ENCODE measurements around the gene RBM33.

The RBM33 gene

DNA sequence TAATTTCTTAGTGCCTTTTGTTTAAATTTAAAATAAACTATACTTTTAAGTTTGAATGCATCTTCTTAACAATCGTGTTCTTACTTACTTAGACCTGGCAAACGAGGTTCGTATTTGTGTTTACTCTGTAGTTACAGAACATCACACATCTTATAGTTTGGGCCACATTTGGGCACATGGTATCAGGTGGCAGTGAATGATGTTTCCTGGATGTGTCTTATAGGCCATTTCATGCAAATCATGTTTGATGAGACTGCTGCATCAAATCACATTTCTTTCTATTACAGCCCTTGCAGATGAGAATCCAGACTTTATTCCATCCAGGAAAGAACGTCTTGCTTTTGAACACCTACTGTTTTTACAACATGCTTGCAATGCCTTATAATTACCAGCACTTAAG, 78.5 kb downstream of the RBM33 start:
- Histone ChIP-seq H3K4me3 (ENCODE audit: low read depth, low read length) (no peak overlapping the region), H3K4me1 (ENCODE audit: control insufficient read depth, insufficient read depth, low read length, unreplicated experiment) (no peaks in the 10 kb centered on the region), H3K36me3 (ENCODE audit: insufficient read depth, low read length) (peaks cover 11% of the 10 kb centered on the region), H3K79me2 (ENCODE audit: control insufficient read depth, insufficient read depth, low read length, unreplicated experiment) (peaks cover 20% of the 10 kb centered on the region), H3K27me3 (ENCODE audit: insufficient read depth, low read length) (no peaks in the 10 kb centered on the region), H2AFZ (ENCODE audit: low read length, unreplicated experiment) (no peak overlapping the region), H3K27ac (ENCODE audit: low read depth, low read length) (no peak overlapping the region)

DNA sequence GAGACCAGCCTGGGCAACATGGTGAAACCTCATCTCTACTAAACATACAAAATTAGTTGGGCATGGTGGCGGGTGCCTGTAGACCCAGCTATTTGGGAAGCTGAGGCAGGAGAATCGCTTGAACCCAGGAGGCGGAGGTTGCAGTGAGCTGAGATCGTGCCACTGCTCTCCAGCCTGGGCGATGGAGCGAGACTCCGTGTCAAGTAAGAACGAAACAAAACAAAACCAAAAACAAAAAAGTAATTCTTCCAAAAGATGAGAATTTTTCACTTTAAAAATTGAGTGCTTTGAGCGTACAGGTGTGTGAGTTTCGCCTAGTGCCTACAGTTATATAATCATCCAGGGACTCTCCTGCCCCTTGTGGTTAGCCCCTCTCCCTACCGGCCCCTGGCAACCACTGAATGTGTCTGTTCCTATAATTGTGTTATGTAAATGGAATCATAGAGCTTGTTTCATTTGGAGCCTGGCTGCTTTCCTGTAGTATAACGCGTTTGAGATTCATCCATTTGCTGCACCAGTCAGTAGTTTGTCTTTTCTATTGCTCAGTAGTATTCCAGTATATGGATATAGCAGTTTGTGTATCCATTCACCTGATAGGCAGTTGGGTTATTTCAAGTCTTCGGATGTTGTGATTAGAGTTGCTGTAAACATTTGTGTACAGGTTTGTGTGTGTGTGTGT, 80.0 kb downstream of the RBM33 start:
- H2AFZ ChIP-seq (ENCODE audit: low read length, unreplicated experiment) = no peak overlapping the region
- no peak overlapping the region for H3K27ac ChIP-seq (ENCODE audit: low read depth, low read length)
- H3K4me1 ChIP-seq (ENCODE audit: control insufficient read depth, insufficient read depth, low read length, unreplicated experiment) = no peaks in the 10 kb centered on the region
- no peaks in the 10 kb centered on the region for H3K27me3 ChIP-seq (ENCODE audit: insufficient read depth, low read length)
- no peak overlapping the region for H3K4me3 ChIP-seq (ENCODE audit: low read depth, low read length)
- peaks cover 11% of the 10 kb centered on the region for H3K36me3 ChIP-seq (ENCODE audit: insufficient read depth, low read length)
- H3K79me2 ChIP-seq (ENCODE audit: control insufficient read depth, insufficient read depth, low read length, unreplicated experiment) = peaks cover 20% of the 10 kb centered on the region

DNA sequence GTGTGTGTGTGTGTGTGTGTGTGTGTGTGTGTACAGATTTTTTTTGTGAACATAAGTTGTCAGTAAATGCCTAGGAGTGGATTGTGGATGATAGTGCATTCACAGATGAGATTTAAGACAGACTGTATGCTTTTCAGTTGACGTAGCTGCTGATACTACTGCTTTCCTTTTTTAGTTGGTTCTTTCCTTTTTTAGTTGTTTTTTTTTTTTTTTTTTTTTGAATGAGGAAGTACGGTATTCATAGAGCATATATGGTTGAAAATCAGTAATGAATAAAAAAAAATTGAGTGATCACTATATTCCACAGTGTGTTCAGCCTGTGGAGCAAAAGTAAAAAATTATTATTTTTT, 80.5 kb downstream of the RBM33 start:
- Histone ChIP-seq H3K36me3 (ENCODE audit: insufficient read depth, low read length) (peaks cover 11% of the 10 kb centered on the region), H3K79me2 (ENCODE audit: control insufficient read depth, insufficient read depth, low read length, unreplicated experiment) (peaks cover 21% of the 10 kb centered on the region), H3K4me1 (ENCODE audit: control insufficient read depth, insufficient read depth, low read length, unreplicated experiment) (no peaks in the 10 kb centered on the region), H2AFZ (ENCODE audit: low read length, unreplicated experiment) (no peak overlapping the region), H3K4me3 (ENCODE audit: low read depth, low read length) (no peak overlapping the region), H3K27me3 (ENCODE audit: insufficient read depth, low read length) (no peaks in the 10 kb centered on the region), H3K27ac (ENCODE audit: low read depth, low read length) (no peak overlapping the region)

DNA sequence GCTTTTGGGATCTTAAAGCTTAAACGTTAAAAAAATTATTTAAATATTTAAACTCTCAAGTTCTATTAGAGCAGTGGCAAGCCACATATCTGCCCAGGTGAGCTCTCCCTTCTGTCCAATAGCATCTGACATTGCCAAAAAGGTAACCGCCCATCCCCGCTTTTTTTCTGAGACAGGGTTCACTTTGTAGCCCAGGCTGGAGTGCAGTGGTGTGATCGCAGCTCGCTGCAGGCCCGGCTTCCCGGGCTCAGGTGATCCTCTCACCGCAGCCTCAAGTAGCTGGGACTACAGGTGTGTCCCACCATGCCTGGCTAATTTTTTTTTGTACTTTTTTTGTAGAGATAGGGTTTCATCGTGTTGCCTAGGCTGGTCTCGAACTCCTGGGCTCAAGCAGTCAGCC, 83.2 kb downstream of the RBM33 start:
- H3K79me2 ChIP-seq (ENCODE audit: control insufficient read depth, insufficient read depth, low read length, unreplicated experiment) = peaks cover 18% of the 10 kb centered on the region
- no peaks in the 10 kb centered on the region for H3K4me1 ChIP-seq (ENCODE audit: control insufficient read depth, insufficient read depth, low read length, unreplicated experiment)
- H3K27me3 ChIP-seq (ENCODE audit: insufficient read depth, low read length) = no peaks in the 10 kb centered on the region
- H3K4me3 ChIP-seq (ENCODE audit: low read depth, low read length) = no peak overlapping the region
- peaks cover 11% of the 10 kb centered on the region for H3K36me3 ChIP-seq (ENCODE audit: insufficient read depth, low read length)
- H3K27ac ChIP-seq (ENCODE audit: low read depth, low read length) = no peak overlapping the region
- no peak overlapping the region for H2AFZ ChIP-seq (ENCODE audit: low read length, unreplicated experiment)

DNA sequence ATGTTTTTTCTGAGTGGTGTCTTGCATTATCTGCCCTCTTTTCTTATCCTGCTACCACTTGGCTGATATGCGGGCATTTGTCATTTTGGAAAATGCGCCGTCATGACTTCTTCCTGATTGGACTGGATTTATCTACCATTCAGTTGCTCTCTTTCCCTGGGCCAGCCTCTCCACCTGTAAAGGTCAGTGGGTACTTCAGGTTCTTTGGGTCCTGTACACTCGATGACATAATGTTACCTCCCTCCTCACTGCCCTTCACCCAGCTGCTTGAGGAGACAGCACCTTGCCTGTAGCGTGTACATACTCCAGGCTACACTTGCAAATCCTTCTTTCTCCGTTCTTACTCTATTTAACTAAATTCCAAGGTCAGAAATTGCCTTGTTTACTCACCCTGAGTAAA, 83.7 kb downstream of the RBM33 start:
- no peaks in the 10 kb centered on the region for H3K27me3 ChIP-seq (ENCODE audit: insufficient read depth, low read length)
- H3K4me3 ChIP-seq (ENCODE audit: low read depth, low read length) = no peak overlapping the region
- H3K27ac ChIP-seq (ENCODE audit: low read depth, low read length) = no peak overlapping the region
- H3K4me1 ChIP-seq (ENCODE audit: control insufficient read depth, insufficient read depth, low read length, unreplicated experiment) = no peaks in the 10 kb centered on the region
- no peak overlapping the region for H2AFZ ChIP-seq (ENCODE audit: low read length, unreplicated experiment)
- peaks cover 8% of the 10 kb centered on the region for H3K36me3 ChIP-seq (ENCODE audit: insufficient read depth, low read length)
- H3K79me2 ChIP-seq (ENCODE audit: control insufficient read depth, insufficient read depth, low read length, unreplicated experiment) = peaks cover 18% of the 10 kb centered on the region

DNA sequence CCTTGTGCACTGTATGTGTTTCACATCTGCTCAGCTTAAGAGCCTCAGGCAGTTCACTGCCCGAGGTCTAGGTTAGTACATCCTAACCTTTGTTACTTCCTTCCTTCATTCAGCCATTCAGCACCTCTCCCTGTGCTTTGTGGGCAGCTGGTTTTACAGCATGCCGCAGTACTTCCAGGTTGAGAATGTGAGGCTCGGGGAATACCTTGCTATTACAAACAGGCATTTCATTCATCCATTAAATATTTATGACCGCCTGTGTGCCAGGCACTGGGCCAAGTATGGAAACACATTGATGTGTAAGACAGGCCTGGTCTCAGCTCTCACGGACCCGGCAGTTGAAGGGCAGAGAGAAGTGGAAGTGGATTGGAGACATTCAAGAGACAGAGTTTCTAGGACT, 85.4 kb downstream of the RBM33 start:
- no peak overlapping the region for H3K27ac ChIP-seq (ENCODE audit: low read depth, low read length)
- no peaks in the 10 kb centered on the region for H3K4me1 ChIP-seq (ENCODE audit: control insufficient read depth, insufficient read depth, low read length, unreplicated experiment)
- peaks cover 14% of the 10 kb centered on the region for H3K79me2 ChIP-seq (ENCODE audit: control insufficient read depth, insufficient read depth, low read length, unreplicated experiment)
- H3K27me3 ChIP-seq (ENCODE audit: insufficient read depth, low read length) = no peaks in the 10 kb centered on the region
- H3K4me3 ChIP-seq (ENCODE audit: low read depth, low read length) = no peak overlapping the region
- H3K36me3 ChIP-seq (ENCODE audit: insufficient read depth, low read length) = peaks cover 2% of the 10 kb centered on the region
- H2AFZ ChIP-seq (ENCODE audit: low read length, unreplicated experiment) = no peak overlapping the region

DNA sequence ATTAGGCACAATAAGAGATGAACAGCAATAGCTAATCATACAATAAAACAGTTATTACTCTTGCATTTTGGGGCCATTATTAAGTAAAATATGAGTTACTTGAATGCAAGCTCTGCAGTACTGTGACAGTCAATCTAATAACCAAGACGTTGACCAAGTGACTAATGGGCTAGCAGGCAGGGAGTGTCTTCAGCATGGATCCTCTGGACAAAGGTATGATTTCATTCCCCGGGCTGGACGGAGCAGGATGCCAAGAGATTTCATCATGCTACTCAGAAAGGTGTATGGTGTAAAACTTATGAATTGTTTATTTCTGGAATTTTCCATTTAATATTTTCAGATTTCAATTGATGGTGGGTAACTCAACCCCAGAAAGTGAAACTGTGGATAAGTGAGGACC, 86.9 kb downstream of the RBM33 start:
- H3K4me3 ChIP-seq (ENCODE audit: low read depth, low read length) = no peak overlapping the region
- no peaks in the 10 kb centered on the region for H3K4me1 ChIP-seq (ENCODE audit: control insufficient read depth, insufficient read depth, low read length, unreplicated experiment)
- H3K27me3 ChIP-seq (ENCODE audit: insufficient read depth, low read length) = no peaks in the 10 kb centered on the region
- no peak overlapping the region for H3K27ac ChIP-seq (ENCODE audit: low read depth, low read length)
- H2AFZ ChIP-seq (ENCODE audit: low read length, unreplicated experiment) = no peak overlapping the region
- peaks cover 11% of the 10 kb centered on the region for H3K79me2 ChIP-seq (ENCODE audit: control insufficient read depth, insufficient read depth, low read length, unreplicated experiment)
- H3K36me3 ChIP-seq (ENCODE audit: insufficient read depth, low read length) = peaks cover 2% of the 10 kb centered on the region

DNA sequence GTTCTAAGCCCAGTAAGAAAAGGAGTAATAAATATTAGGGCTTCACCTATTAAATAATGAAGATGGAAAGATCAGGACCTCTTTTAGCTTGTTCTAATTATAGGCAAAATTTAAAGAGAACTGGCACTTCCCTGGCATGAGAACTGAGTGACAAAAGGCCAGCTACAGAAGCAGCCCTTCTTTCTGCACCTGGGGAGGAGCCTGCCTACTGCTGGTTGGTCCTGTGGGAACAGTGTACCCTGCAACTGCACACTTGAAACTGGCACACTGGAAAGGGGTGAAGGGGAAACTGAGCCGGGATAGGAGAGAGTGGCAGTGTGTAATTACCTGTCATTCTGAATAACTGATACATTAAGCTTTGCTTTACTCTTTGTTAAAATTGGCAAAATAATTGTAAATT, 87.4 kb downstream of the RBM33 start:
- H3K4me1 ChIP-seq (ENCODE audit: control insufficient read depth, insufficient read depth, low read length, unreplicated experiment) = no peaks in the 10 kb centered on the region
- no peak overlapping the region for H3K4me3 ChIP-seq (ENCODE audit: low read depth, low read length)
- no peaks in the 10 kb centered on the region for H3K27me3 ChIP-seq (ENCODE audit: insufficient read depth, low read length)
- peaks cover 2% of the 10 kb centered on the region; the same call in 1 of the 2 replicates for H3K36me3 ChIP-seq (ENCODE audit: insufficient read depth, low read length)
- no peak overlapping the region for H2AFZ ChIP-seq (ENCODE audit: low read length, unreplicated experiment)
- no peak overlapping the region for H3K27ac ChIP-seq (ENCODE audit: low read depth, low read length)
- peaks cover 8% of the 10 kb centered on the region for H3K79me2 ChIP-seq (ENCODE audit: control insufficient read depth, insufficient read depth, low read length, unreplicated experiment)

DNA sequence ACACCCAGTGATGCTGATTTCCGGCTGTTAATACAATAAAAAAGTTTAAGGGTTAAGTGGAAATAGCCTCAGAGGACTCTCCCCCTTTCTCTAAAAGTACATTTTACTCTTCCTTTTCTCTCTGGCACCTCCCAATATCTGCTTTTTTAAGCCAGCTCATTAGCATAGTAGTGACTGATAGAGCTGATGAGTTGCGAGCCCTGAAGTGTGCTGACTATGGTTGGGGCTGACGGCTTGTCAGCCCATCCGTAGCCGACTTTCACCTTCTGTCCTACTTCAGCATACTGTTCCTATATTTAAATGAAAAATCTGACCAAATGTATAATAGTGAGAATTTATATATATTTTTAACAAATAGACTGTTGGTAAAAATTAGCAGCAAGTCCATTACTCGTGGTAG, 87.8 kb downstream of the RBM33 start:
- H3K4me1 ChIP-seq (ENCODE audit: control insufficient read depth, insufficient read depth, low read length, unreplicated experiment) = no peaks in the 10 kb centered on the region
- H3K4me3 ChIP-seq (ENCODE audit: low read depth, low read length) = no peak overlapping the region
- H3K27ac ChIP-seq (ENCODE audit: low read depth, low read length) = no peak overlapping the region
- H3K79me2 ChIP-seq (ENCODE audit: control insufficient read depth, insufficient read depth, low read length, unreplicated experiment) = peaks cover 7% of the 10 kb centered on the region
- peaks cover under 1% of the 10 kb centered on the region; the same call in 1 of the 2 replicates for H3K36me3 ChIP-seq (ENCODE audit: insufficient read depth, low read length)
- H3K27me3 ChIP-seq (ENCODE audit: insufficient read depth, low read length) = no peaks in the 10 kb centered on the region
- H2AFZ ChIP-seq (ENCODE audit: low read length, unreplicated experiment) = no peak overlapping the region

DNA sequence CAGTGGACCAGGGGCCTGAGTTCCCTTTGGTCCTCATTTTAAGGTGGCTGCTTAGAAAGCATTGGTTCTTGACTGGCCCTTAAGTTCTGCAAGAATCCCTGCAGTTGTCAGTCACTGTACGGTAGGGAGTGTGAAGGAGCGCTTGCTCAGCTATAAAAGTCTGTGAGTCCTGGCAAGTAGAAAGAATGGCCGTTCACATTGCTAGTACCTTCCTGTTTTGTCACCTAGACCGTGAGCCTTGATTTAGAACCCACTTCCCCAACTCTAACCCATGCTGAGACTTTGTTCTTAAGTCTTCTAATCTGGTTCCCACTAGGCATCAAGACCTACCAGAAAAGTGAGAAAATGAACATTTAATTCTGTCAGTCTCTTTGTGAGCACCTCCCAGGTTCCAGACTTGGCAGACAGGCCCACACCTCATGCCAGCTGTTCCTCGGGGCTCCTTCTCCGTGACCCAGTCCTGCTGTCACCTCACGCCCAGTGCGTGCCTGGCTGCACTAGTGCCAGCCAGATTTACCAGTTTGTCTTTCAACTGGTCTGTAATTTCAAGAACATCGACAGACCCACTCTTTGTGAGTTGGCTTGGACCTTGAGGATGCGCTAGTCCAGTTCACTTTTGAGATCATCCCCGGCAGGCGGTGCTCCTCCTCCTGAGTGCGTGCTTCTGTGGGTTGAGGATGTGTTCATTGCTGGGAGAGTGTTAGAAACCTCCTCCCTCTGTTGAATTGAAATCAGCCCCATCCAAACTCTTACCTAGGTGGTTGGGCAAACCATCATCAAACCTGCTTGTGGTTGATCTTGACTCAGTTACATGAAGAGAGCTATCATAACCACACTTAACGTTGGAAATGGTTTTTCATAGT, 89.4 kb downstream of the RBM33 start:
- no peaks in the 10 kb centered on the region for H3K27me3 ChIP-seq (ENCODE audit: insufficient read depth, low read length)
- H3K27ac ChIP-seq (ENCODE audit: low read depth, low read length) = no peak overlapping the region
- H2AFZ ChIP-seq (ENCODE audit: low read length, unreplicated experiment) = no peak overlapping the region
- H3K36me3 ChIP-seq (ENCODE audit: insufficient read depth, low read length) = 0 out of 2 replicates have a peak, but pooled peaks cover 3% of the 10 kb centered on the region
- H3K79me2 ChIP-seq (ENCODE audit: control insufficient read depth, insufficient read depth, low read length, unreplicated experiment) = peaks cover 7% of the 10 kb centered on the region
- no peaks in the 10 kb centered on the region for H3K4me1 ChIP-seq (ENCODE audit: control insufficient read depth, insufficient read depth, low read length, unreplicated experiment)
- H3K4me3 ChIP-seq (ENCODE audit: low read depth, low read length) = no peak overlapping the region

DNA sequence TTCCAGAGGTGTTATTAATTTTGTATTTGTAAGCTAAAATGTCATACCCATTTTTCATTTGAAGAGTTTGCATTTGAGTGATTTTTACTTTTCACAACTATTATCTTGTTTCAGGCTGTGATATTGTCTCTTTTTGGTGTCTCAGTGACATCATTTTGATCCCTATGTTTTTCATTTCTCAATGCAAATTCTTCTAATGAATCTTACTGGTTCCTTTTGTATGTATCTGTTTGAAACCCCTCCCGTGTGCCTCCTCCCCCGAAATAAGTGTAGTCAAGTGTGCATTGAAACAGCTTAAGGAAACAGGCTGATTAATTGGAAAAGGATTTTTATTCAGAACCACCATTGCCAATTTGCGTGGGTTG, 90.0 kb downstream of the RBM33 start:
- no peaks in the 10 kb centered on the region for H3K27me3 ChIP-seq (ENCODE audit: insufficient read depth, low read length)
- H3K4me1 ChIP-seq (ENCODE audit: control insufficient read depth, insufficient read depth, low read length, unreplicated experiment) = no peaks in the 10 kb centered on the region
- H3K4me3 ChIP-seq (ENCODE audit: low read depth, low read length) = no peak overlapping the region
- peaks cover 7% of the 10 kb centered on the region for H3K79me2 ChIP-seq (ENCODE audit: control insufficient read depth, insufficient read depth, low read length, unreplicated experiment)
- no peak overlapping the region for H2AFZ ChIP-seq (ENCODE audit: low read length, unreplicated experiment)
- peaks cover 3% of the 10 kb centered on the region; the same call in 1 of the 2 replicates for H3K36me3 ChIP-seq (ENCODE audit: insufficient read depth, low read length)
- no peak overlapping the region for H3K27ac ChIP-seq (ENCODE audit: low read depth, low read length)

Measured in ACC112 (cell line).